HAP-1 (cell line): ENCODE data around the gene EBF3.
"Not testable (repeated sequence)": the region's sequence is repeated elsewhere in the genome, so short reads cannot be mapped to it uniquely, and the experiment has no call there.

Experiments used
- DNase-seq, 2 experiments: peaks; one replicate each; pipeline ENCODE4 v3.0.0-alpha.2; 2016 to 2020; ENCODE audit warnings: low spot score in 2 of 2
- H3K27me3 ChIP-seq: fragments of 250-450 bp; sonication (Bioruptor Pico); 2 replicates; pipeline ENCODE4 v1.5.1; 2020; ENCODE audit warnings: low read depth, mild to moderate bottlenecking, moderate library complexity
- H3K36me3 ChIP-seq: fragments of 250-450 bp; sonication (Bioruptor Pico); replicated peaks from 2 replicates; pipeline ENCODE4 v1.5.1; 2020; ENCODE audit warnings: mild to moderate bottlenecking
- H3K4me1 ChIP-seq: fragments of 250-450 bp; sonication (Bioruptor Pico); 2 replicates; pipeline ENCODE4 v1.5.1; 2020; ENCODE audit warnings: mild to moderate bottlenecking
- H3K4me3 ChIP-seq: fragments of 250-450 bp; sonication (Bioruptor Pico); 2 replicates; pipeline ENCODE4 v1.5.1; 2020; ENCODE audit warnings: mild to moderate bottlenecking, moderate library complexity
- H3K9me3 ChIP-seq: fragments of 250-450 bp; sonication (Bioruptor Pico); 2 replicates; pipeline ENCODE4 v1.5.1; 2020; ENCODE audit warnings: mild to moderate bottlenecking, moderate library complexity
- in situ Hi-C: fragments of 300-500 bp; cut with MboI; formaldehyde crosslinking; loops from 3 replicates; pipeline ENCODE4 v1.14.3; 2020; ENCODE audit warnings: low sequenced_read_pairs, inconsistent platforms, mixed read lengths

The EBF3 gene

GRCh38 chr10:129932751-129933433, 31.2 kb downstream of the EBF3 start:
- in situ Hi-C loops: no loop called here
- Histone ChIP-seq H3K9me3 (no peaks in the 10 kb centered on the region), H3K4me3 (no peak overlapping the region), H3K36me3 (no peaks in the 10 kb centered on the region), H3K27me3 (no peaks in the 10 kb centered on the region), H3K4me1 (no peaks in the 10 kb centered on the region; the same call in 1 of the 2 replicates)
- DNase-seq: no peak

DNA sequence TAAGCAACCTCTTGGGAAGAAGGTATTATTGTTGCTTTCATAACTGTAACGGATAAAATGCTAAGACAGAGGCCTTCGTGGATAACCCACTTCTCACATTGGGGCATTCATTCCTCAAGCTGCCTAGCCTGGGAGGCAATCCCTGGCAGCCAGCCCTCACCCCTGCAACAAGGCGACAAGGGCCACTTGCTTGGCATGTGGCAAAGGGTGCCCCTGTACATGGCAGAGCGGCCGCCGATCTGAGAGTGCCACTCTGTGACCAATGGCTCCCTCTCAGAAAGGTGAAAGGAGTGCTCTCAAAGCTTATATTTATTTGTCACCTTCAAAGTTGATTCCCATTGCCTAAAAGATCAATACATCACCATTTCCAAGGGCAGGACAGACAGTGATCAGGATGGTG, 31.9 kb downstream of the EBF3 start:
- no peak for DNase-seq
- in situ Hi-C loops: no loop called here
- H3K36me3 ChIP-seq: no peaks in the 10 kb centered on the region

DNA sequence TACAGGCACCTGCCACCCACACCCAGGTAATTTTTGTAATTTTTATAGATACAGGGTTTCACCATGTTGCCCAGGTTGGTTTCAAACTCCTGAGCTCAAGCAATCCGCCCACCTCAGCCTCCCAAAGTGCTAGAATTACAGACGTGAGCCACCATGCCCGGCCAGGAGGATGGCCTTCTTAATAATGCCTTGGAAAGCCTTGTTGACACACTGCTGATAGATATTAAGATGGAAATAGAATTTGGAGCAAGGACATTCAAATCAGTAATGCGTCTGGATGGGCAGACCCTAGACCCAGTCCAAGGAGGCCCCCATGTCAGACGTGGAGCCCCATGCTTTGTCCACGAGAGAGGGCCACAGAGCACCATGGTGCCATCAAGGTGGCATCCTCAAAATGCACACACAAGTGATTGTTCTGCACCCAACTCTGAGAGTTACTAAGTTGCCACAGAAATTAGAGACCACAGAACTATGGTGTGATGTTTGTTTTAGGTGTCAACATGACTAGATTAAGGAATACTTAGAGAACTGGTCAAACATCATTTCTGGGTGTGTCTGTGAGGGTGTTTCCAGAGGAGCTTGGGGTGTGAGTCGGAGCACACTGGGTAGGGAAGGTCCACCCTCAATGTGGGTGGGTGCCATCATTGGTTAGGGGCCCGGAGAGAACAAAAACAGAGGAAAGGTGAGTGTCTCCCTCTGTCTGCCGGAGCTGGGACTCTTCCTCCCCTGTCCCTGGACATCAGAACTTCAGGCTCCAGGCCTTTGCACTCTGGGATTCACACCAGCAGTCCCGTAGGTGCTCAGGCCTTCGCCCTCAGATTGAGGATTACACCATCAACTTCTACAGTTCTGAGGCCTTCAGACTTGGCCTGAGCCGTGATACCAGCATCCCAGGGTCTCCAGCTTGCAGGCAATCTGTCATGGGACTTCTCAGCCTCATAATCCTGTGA, 34.5 kb downstream of the EBF3 start:
- Histone ChIP-seq H3K4me1 (no peaks in the 10 kb centered on the region; the same call in 1 of the 2 replicates), H3K9me3 (no peaks in the 10 kb centered on the region), H3K27me3 (no peaks in the 10 kb centered on the region), H3K4me3 (no peak overlapping the region), H3K36me3 (no peaks in the 10 kb centered on the region)
- no peak for DNase-seq
- in situ Hi-C loops: no loop called here

More for the DNA sequence above, 31.9 kb downstream of the EBF3 start:
- no peaks in the 10 kb centered on the region for H3K9me3 ChIP-seq
- H3K4me1 ChIP-seq: no peaks in the 10 kb centered on the region; the same call in 1 of the 2 replicates
- H3K27me3 ChIP-seq: no peaks in the 10 kb centered on the region
- no peak overlapping the region for H3K4me3 ChIP-seq

- H3K36me3 ChIP-seq: no peaks in the 10 kb centered on the region
- no peaks in the 10 kb centered on the region for H3K9me3 ChIP-seq
- no peak for DNase-seq
- H3K27me3 ChIP-seq: no peaks in the 10 kb centered on the region
- H3K4me3 ChIP-seq: no peak overlapping the region
- H3K4me1 ChIP-seq: no peaks in the 10 kb centered on the region; the same call in 1 of the 2 replicates
- in situ Hi-C loops: no loop called here
Observed at GRCh38 chr10:129927351-129928120, 36.5 kb downstream of the EBF3 start.

DNA sequence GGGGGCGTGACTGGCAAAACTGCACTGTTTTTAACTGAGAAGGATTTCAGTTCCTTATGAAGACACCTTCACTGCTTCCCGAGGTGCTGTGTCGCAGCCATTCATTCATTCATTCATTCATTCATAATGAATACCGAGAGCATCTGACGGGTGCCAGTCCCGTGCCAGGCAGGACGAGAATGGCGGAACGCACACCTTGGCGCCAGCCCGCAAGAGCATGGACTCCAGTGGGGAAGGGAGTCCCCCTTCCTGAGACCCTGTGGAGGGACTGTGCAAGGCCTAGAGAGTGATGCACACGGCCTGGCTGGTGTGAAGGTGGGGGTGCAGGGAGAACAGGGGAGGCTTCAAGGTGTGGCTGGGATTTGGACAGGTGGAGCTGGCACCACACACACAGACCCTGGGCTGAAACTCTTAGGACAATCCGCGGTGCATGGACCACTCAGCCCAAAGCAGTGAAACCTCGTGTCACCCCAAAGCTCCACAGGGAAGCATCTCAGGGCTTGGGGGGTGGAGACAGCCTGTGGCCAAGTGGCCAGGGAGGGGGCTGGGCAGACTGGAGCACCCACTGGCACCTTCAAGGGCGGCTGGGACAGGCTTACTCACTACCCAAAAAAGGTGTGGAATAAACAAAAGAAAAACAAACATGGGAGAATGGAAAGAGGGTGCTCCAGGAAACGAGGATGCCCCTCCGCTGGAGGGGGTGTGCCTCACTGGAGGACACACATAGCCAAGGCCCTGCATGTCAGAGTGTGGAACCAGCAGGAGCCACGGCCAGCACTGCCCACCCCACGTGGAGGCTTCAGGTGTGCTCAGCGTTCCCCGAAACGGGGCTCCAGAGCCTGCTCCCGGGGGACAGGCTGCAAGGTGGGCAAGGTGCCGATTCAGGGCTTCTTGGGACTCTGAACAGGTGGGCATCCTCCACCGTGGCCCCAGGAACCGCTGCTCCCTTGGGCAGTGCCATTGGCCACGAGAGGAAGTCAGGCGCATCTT, 37.7 kb downstream of the EBF3 start:
- H3K4me1 ChIP-seq: no peaks in the 10 kb centered on the region; the same call in 1 of the 2 replicates
- no peaks in the 10 kb centered on the region for H3K36me3 ChIP-seq
- in situ Hi-C loops: no loop called here
- no peaks in the 10 kb centered on the region for H3K9me3 ChIP-seq
- H3K4me3 ChIP-seq: no peak overlapping the region
- DNase-seq: no peak
- no peaks in the 10 kb centered on the region for H3K27me3 ChIP-seq

- Histone ChIP-seq H3K4me3 (no peak overlapping the region), H3K36me3 (no peaks in the 10 kb centered on the region), H3K27me3 (no peaks in the 10 kb centered on the region), H3K9me3 (no peaks in the 10 kb centered on the region), H3K4me1 (no peaks in the 10 kb centered on the region; the same call in 1 of the 2 replicates)
- no peak for DNase-seq
- in situ Hi-C loops: no loop called here
Observed at GRCh38 chr10:129924375-129925085, 39.5 kb downstream of the EBF3 start.

DNA sequence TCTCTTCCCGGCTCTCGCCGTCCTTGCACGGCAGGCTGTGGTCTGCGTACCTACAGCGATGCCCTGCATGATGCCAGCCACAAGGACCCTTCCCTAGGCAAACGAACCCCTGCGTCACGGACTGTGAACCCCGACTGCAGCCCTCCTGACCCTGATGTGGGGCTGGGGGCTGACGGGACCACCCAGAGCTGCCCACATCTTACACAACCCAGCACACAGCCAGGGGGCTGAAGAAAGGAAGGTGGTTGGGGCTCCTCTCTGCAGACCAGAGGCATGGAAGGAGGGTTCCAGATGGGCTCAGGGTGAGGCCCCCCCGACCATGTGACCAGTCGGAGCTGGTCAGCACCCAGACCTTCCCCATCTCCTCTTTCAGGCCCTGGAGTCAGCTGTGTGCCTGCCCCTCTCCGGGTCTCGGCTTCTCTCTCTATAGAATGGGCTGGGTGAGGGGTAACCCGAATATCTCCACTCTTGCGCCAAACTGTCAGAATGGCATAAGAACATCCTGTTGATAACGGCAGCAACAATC, 41.4 kb downstream of the EBF3 start:
- no peak overlapping the region for H3K4me3 ChIP-seq
- no peaks in the 10 kb centered on the region for H3K4me1 ChIP-seq
- in situ Hi-C loops: no loop called here
- no peaks in the 10 kb centered on the region for H3K9me3 ChIP-seq
- H3K36me3 ChIP-seq: no peaks in the 10 kb centered on the region
- no peaks in the 10 kb centered on the region for H3K27me3 ChIP-seq
- no peak for DNase-seq

DNA sequence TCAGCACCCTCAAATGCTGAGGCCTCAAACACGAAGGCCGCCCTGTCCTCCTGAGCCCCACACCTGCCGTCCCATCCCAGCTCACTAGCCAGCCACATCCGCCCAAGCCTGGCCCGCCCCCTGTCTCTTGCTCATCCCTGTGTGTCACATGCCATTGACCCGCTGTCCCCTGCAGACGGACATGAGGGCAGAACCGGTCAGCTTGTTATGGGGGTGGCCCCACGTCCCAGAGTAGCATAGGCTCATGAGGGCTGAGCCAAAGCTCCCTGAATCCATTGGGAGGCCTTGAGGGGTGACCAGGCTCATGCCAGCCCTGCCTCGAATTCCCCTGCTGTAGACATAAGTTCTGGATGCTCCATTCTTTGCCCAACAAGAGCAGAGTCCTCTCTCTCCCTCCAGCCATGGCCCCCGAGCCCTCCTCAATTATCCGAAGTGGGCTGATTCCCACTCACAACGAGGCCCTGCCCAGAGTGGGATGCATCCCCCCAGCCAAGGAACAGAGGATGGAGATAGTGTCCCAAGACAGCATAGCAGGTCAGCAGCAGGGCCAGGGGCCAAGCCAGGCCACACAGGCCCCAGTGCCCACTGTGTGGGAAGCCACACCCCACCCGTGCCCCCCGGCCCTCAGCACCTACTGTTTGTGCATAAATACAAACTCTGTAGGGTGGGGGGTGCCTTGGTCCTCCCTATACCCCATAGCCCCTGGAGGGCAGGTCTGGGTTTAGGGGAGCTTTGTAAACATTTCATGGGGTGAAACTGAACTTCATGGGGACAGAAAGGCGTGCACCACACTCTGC, 42.1 kb downstream of the EBF3 start:
- in situ Hi-C loops: no loop called here
- no peak for DNase-seq
- Histone ChIP-seq H3K9me3 (no peaks in the 10 kb centered on the region), H3K36me3 (no peaks in the 10 kb centered on the region), H3K27me3 (no peaks in the 10 kb centered on the region), H3K4me3 (no peak overlapping the region), H3K4me1 (no peaks in the 10 kb centered on the region)

DNA sequence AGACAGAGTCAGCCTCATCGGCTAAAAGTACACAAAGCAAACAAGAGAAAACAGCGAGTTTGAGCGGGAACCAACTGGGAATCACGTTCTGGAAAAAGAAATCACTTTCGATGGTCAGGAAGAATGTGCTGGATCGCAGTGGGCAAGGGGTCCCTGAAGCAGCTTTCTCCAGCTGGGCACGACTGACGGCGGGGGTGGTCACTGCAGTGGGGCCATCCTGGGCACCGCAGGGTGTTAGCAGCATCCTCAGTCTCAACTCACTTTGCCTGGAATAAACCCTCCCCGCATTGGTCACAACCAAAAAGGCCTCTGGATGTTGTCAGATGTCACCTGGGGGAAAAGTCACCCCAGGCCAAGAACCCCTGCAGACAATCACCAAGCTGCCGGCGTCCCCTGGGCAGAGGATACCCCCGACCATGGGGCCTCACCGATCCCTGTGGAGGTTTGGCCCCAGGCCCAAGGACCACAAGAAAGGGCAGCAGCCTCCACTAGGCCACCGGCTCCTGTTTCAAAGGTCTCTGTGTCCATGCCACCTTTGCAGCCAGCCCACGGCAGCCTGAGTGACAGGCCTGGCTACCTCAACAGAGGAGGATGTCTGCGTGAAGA, 42.9 kb downstream of the EBF3 start:
- in situ Hi-C loops: no loop called here

DNA sequence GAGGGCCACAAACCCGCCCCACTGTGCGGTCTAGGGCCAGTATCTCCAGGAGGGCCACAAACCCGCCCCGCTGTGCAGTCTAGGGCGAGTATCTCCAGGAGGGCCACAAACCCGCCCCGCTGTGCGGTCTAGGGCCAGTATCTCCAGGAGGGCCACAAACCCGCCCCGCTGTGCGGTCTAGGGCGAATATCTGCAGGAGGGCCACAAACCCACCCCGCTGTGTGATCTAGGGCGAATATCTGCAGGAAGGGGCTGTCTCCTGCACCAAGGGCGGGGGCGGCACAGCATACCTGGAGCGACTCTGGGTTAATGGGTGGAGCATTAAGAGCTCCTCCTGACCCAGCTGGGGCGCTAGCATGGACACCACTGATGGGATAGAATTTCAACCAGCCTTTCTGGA, 43.9 kb downstream of the EBF3 start:
- H3K36me3 ChIP-seq, H3K4me1 ChIP-seq, in situ Hi-C loops, H3K9me3 ChIP-seq, H3K27me3 ChIP-seq, DNase-seq, H3K4me3 ChIP-seq: not testable (repeated sequence)

More for the DNA sequence above, 42.9 kb downstream of the EBF3 start:
- no peaks in the 10 kb centered on the region for H3K36me3 ChIP-seq
- H3K9me3 ChIP-seq: no peaks in the 10 kb centered on the region
- DNase-seq: no peak
- H3K4me3 ChIP-seq: no peak overlapping the region
- no peaks in the 10 kb centered on the region for H3K4me1 ChIP-seq
- H3K27me3 ChIP-seq: no peaks in the 10 kb centered on the region

GRCh38 chr10:129919358-129919757, 44.7 kb downstream of the EBF3 start:
- H3K4me1 ChIP-seq: no peaks in the 10 kb centered on the region
- in situ Hi-C loops: no loop called here
- H3K27me3 ChIP-seq: no peaks in the 10 kb centered on the region
- DNase-seq: no peak
- H3K9me3 ChIP-seq: no peaks in the 10 kb centered on the region
- no peak overlapping the region for H3K4me3 ChIP-seq
- no peaks in the 10 kb centered on the region for H3K36me3 ChIP-seq
